GM21529 (cell line): ENCODE data around the gene SUMO2.
"Not testable (repeated sequence)": the region's sequence is repeated elsewhere in the genome, so short reads cannot be mapped to it uniquely, and the experiment has no call there.

Source experiments
- ATAC-seq: cut with Tn5 transposase; IDR thresholded peaks from one replicate; pipeline ENCODE4 v1.9.1; 2021; ENCODE audit not compliant: unreplicated experiment

The SUMO2 gene

DNA sequence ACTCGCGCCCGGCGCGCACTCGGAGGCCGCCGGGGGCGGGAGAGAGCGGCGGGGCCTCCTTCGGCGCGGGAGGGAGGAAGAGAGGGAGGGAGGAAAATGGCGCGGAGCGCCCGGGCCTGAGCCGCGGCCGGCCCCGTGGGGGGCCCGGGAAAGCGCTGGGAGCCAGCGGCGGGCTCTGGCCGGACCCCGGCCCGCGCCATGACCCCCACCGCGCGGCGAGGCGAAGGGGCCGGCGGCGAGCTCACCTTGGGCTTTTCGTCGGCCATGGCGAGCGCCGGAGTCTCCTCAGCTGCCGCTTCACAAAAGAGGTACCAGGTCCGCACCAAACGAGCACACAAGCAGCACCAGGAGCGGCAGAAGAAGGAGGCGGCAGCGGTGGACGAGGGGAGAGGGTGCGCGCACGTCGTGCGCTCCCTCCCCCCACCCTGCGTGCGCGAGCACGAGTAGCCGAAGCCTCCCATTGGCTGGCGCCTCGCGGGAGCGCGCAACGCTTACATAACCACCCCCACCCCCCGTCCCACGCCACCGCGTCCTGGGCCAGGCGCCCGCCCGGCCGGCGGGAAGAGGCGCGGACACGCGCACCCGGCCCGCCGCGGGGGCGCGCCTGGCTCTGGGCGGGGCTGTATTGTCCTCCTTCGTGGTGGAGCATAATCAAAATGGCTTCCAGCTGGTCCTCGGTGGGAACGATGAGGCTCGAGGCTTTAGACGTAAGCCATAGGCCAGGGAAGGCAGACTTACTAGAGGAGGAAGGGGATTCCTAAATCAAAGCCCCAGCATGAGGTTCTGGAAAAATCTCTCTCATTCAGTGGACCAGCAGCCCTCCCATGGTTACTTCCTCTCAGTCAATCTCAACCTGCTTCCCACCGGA is at the start of gene SUMO2:
SUMO2 (minus strand) TSS at position 391 of the 868 bp plus-strand sequence; CDS start at position 266, 125 bp downstream.
- peak; percentile 72 for ATAC-seq

- ATAC-seq, result no peak
Measured at GRCh38 chr17:75231741-75232464, 49.1 kb upstream of the SUMO2 start.

DNA sequence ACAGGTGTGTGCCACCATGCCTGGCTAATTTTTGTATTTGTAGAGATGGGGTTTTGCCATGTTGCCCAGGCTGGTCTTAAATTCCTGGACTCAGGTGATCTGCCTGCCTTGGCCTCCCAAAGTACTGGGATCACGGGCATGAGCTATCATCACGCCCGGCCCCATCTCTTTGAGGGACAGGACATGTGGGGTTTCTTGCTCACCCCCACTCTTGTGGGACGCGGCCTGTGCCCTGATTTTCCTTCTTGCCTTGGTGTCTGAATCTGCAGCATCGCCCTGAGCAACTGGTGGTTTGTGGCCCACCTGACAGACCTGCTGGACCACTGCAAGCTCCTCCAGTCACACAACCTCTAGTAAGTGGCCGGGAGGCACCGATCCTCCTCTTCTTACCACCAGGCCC is 48.3 kb upstream of the SUMO2 start:
- ATAC-seq, result no peak

DNA sequence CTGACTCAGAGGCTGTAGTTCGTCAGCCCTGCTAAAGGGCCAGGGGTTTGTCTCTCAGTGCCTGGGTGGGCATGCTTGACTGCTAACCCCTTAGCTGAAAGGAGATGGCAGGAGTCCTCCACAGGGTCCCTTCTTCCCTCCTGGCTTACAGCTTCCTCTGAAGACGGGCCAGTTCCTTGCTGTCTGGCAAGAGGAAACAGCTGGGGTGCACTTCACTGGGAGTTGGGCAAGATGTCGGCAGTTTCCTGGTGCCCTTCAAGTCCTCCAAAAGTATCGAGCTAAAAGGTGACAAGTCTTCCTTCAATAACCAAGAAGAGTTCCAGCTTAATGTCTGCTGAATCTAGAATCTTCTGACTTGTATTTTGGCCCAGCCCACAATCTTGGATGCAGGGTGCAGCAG is 46.1 kb upstream of the SUMO2 start:
- no peak for ATAC-seq

DNA sequence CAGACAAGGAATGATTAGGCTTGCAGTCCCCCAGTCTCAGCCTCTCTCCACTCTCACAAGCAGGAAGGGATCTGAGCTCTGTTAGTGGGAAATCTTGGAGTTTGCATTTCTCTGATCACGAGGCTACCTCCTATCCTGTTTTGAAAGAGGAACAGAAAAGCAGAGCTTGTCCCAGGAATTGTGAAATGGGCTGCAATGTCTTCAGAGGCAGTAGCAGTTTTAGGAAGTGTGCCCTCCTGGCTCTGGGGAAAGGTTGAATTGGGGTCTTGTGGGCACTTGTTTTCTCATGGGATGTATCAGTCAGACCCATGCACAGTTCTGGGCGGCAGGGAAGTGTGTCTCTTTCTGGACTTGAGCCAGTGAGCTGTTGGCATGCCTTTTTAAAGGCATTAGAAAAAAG is 45.5 kb upstream of the SUMO2 start:
- ATAC-seq, result no peak

DNA sequence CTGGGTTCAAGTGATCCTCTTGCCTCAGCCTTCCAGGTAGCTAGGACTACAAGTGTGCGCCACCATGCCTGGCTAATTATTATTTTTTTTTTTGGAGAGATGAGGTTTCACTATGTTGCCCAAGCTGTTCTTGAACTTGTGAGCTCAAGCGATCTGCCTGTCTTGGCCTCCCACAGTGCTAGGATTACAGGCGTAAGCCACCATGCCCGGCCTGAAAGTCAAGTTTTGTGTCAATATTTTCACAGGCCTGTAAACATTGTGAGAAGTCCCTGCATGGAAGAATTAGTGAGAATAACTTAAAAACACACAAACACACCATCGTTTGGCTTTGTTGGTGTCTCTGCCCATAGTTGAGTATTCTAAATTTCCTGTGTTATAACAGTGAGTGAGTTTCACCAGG is 45.0 kb upstream of the SUMO2 start:
- no peak for ATAC-seq

GRCh38 chr17:75225016-75225415 is 42.3 kb upstream of the SUMO2 start:
- ATAC-seq, result no peak

GRCh38 chr17:75219815-75220214 is 37.1 kb upstream of the SUMO2 start:
- no peak for ATAC-seq

DNA sequence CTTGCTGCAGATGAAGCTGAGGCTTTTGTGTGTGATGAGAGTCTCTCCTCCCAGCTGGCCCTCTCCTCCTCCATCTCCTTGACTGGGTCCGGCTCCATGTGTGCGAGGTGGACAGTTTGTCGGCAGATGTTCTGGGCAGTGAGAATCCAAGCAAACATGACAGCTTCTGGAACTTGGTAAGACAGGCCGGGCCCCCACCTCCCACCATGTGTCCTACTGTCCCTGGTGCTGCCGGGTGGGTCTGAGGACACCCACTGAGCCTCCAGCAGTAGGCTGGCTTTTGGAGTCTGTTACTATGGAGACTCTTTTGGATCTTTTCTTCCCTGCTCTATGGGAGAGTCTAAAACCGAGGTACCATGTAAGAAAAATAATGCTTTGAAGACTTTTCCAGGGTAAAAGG is 35.4 kb upstream of the SUMO2 start:
- no peak for ATAC-seq

GRCh38 chr17:75209061-75209460 is 26.3 kb upstream of the SUMO2 start:
- ATAC-seq, result no peak

DNA sequence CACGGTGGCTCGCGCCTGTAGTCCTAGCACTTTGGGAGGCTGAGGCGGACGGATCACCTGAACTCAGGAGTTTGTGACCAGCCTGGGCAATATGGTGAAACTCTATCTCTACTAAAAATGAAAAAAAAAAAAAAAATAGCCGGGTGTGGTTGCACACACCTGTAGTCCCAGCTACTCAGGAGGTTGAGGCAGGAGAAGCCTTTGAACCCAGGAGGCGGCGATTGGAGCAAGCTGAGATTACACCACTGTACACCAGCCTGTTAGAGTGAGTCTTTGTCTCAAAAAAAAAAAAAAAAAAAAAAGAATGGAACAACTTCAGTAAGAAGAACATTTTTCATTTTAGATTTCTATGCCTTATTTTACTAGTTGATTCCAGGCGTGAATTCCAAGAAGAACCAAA is 25.4 kb upstream of the SUMO2 start:
- ATAC-seq, result no peak

GRCh38 chr17:75207760-75208159 is 25.0 kb upstream of the SUMO2 start:
- no peak for ATAC-seq

DNA sequence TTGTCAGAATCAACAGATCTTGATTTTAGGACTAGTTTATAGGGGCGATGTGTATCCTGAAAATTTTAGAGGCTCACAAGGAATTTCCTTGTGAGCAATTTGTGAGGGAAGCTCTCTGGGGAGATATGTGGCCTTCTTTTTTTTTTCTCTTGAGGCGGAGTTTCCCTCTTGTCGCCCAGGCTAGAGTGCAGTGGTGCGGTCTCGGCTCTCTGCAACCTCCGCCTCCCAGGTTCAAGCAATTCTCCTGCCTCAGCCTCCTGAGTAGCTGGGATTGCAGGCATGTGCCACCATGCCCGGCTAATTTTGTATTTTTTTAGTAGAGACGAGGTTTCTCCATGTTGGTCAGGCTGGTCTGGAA is 24.3 kb upstream of the SUMO2 start:
- not testable (repeated sequence) for ATAC-seq

- no peak for ATAC-seq
Measured at GRCh38 chr17:75205793-75206163, 23.0 kb upstream of the SUMO2 start.

DNA sequence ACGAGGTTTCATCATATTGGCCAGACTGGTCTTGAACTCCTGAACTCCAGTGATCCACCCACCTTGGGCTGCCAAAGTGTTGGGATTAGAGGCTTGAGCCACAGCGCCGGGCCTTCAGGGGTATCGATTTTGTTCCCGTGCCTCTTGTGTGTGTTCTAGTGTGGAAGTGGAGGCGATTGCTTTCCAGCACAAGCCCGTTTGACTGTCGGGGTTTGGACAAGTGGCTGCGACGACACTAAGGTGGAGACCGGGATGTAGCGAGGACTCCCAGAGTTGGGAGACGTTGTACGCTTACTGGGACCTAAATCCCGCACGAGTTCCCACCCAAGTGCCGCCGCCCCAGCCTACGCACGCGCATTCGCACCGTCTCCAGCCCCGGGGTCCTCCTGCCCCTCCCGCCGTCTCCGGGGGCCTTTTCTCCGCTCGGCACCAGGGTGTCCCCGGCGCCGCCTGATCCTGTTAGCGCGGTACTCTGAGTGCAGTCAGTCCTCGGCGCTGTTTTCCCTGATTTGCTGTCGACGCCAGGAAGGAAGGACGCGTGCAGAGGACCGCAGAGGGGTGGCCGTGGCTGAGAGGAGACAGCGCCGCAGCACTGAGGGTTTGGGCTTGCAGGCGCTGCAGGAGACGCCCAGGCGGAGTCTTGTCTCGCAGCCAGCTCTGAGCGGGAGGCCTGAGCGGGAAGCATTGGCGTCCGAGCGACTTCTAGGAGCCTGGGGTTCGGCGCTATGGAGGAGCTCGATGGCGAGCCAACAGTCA is 22.5 kb upstream of the SUMO2 start, which contains the start of gene NUP85:
NUP85 (plus strand) TSS at position 643 of the 756 bp plus-strand sequence; CDS start at position 726, 83 bp downstream.
- ATAC-seq, result peak; percentile 62

DNA sequence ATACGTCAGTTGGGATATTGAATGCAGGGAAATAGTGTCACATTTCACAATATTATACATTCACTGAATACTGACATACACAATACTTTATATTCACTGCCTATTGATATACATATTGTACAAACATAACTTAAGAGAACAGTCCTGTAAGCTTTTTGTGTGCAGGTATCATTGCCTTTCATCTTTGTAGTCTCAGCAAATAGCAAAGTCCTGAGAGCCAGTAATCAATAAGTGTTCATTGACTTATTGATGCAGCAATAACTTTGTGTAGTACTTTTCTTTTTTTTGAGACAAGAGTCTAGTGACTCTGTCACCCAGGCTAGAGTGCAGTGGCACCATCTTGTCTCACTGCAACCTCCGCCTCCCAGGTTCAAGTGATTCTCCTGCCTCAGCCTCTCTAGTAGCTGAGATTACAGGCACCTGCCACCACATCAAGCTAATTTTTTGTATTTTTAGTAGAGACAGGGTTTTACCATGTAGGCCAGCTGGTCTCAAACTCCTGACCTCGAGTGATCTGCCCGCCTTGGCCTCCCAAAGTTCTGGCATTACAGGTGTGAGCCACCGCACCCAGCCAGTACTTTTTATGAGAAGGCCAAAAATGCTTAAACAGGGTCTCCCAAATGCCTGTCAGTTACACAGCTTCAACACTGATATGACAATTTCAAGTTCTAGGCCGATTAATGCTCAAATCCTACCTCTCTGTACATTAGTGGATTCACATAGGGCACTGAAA is 17.3 kb upstream of the SUMO2 start:
- ATAC-seq, result no peak

DNA sequence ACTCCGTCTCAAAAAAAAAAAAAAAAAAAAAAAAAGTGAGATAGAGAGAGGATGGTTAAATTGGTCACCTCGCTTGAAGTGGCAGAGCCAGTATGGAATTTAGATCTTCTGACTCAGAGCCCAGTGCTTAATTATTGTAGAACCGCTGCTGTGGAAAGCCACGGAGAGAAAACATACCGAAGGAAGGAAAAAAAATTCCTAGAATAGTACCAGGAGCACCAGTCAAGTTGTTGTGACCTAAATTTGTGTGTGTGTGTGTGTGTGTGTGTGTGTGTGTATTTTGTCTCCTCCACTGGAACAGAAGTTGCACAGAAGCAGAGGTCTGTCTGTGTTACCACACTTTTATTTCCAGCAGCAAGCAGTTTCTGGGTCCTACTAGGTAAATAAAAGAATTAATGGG is 12.1 kb upstream of the SUMO2 start:
- ATAC-seq, result no peak

- ATAC-seq, result no peak
Measured at GRCh38 chr17:75191584-75191983, 8.8 kb upstream of the SUMO2 start.

GRCh38 chr17:75188614-75189013 is 5.9 kb upstream of the SUMO2 start:
- ATAC-seq, result no peak

GRCh38 chr17:75183999-75184884 is 1.5 kb upstream of the SUMO2 start:
- ATAC-seq, result no peak
